ENCODE measurements around the gene DIP2C. TPM values are rescaled to one million over a fixed set of nuclear protein-coding genes. Genes with fewer than 3 reads are reported as not detected.

DIP2C gene
- total and polyA plus RNA-seq, 2 donors (not counting 1 experiment from before 2014, with no cell fraction given): 1.3 to 1.9 TPM

DNA sequence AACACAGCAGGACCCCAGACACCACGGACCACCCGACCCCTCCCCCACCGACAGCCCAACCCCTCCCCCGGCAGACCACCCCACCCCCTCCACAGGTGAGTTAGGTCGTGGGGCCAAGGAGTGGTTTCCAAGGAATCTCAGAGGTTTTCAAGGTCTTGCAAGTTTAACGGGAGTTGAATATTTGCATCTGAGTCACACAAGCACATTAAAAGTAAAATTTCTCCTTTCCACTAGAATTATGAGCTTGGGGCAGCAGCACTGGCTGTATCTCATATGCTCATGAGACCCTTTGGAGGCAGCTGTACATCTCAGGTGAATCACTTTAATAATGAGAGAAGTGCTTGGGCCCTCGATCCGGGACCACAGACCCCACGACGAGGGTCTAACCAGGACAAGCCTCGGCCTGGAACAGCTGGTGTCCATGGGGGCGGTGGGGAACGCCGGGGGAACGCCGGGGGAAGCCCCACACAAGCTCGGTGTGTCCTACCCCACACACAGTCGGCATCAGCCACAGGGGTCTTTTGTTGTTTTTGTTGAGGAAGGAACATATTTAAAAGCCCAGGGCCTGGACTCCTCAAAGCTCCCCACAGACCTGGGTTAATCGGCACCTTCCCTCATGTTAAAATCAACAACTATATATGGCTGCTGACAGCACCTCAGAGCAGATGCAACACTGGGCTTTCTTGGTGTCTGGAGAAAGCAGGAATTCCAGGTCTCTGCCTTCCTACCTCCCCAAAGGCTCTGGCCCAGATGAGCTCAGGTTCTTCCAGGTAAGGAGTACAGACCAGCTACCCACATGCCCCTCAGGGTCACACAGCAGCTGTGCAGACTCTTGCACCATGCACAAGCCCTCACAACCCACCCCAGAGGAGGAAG, 130.3 kb downstream of the DIP2C start:
- ATAC-seq (ENCODE audit: low read depth) (no peak), DNase-seq (no peak)
- no peak overlapping the region for H3K4me2 ChIP-seq (replicated peaks; ENCODE audit: low read depth, low read length, poor library complexity, severe bottlenecking)
- no peak overlapping the region for H3K27ac Mint-ChIP-seq
- H3K9me3 ChIP-seq (ENCODE audit: control extremely low read depth in 1 of 3, control insufficient read depth in 2 of 3, insufficient read depth in 1 of 3, low read length in 2 of 3): peaks cover 0 to 10% (median 4%) of the 10 kb centered on the region in 3 donors
- no peaks in the 10 kb centered on the region for H3K79me2 ChIP-seq (ENCODE audit: control insufficient read depth, insufficient read depth, low read length)
- H3K4me3 Mint-ChIP-seq: no peak overlapping the region
- H3K27me3 Mint-ChIP-seq: peaks cover 21% of the 10 kb centered on the region
- 68% methylated on average over 8 of the region's 19 CpGs for WGBS (ENCODE audit: insufficient coverage)
- no peak overlapping the region for H2AFZ ChIP-seq (ENCODE audit: insufficient read depth, low read depth, low read length, poor library complexity, severe bottlenecking)
- no peak overlapping the region for H3K27ac ChIP-seq (ENCODE audit: low read length in 2 of 2)
- ChIA-PET CTCF (no interaction called here), POLR2A (no interaction called here)
- H3K4me1 Mint-ChIP-seq: no peaks in the 10 kb centered on the region
- no peaks in the 10 kb centered on the region for H3K4me1 ChIP-seq (ENCODE audit: control insufficient read depth in 2 of 2, insufficient read depth in 2 of 2, low read length in 2 of 2)
- H3K27me3 ChIP-seq (replicated peaks in 1 of 4; ENCODE audit: control extremely low read depth in 1 of 4, control insufficient read depth in 3 of 4, insufficient read depth in 4 of 4, low read length in 3 of 4): peaks cover 0 to 12% (median 0%) of the 10 kb centered on the region in 4 experiments
- H4K20me1 ChIP-seq (ENCODE audit: control insufficient read depth, insufficient read depth, low read length, poor library complexity, severe bottlenecking): no peaks in the 10 kb centered on the region
- intact Hi-C loops (cut with micrococcal nuclease): no loop called here
- TF ChIP-seq, protein P1, sequence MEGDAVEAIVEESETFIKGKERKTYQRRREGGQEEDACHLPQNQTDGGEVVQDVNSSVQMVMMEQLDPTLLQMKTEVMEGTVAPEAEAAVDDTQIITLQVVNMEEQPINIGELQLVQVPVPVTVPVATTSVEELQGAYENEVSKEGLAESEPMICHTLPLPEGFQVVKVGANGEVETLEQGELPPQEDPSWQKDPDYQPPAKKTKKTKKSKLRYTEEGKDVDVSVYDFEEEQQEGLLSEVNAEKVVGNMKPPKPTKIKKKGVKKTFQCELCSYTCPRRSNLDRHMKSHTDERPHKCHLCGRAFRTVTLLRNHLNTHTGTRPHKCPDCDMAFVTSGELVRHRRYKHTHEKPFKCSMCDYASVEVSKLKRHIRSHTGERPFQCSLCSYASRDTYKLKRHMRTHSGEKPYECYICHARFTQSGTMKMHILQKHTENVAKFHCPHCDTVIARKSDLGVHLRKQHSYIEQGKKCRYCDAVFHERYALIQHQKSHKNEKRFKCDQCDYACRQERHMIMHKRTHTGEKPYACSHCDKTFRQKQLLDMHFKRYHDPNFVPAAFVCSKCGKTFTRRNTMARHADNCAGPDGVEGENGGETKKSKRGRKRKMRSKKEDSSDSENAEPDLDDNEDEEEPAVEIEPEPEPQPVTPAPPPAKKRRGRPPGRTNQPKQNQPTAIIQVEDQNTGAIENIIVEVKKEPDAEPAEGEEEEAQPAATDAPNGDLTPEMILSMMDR (IDR thresholded peaks at IDR 0.05): no peak
- TF ChIP-seq EZH2 (IDR thresholded peaks at IDR 0.05; ENCODE audit: borderline replicate concordance, insufficient read depth, low read depth, low read length, poor library complexity, severe bottlenecking): no peak
- no peaks in the 10 kb centered on the region for H3K36me3 ChIP-seq (replicated peaks in 1 of 2; ENCODE audit: control extremely low read depth in 1 of 2, control insufficient read depth in 1 of 2, extremely low read depth in 1 of 2, insufficient read depth in 2 of 2, low read length in 1 of 2)
- no peak overlapping the region for H3K4me3 ChIP-seq (ENCODE audit: control extremely low read depth in 1 of 5, extremely low read depth in 1 of 5, insufficient read depth in 1 of 5, low read depth in 2 of 5, low read length in 4 of 5)
- H3K9ac ChIP-seq (ENCODE audit: low read length): no peak overlapping the region
- peaks cover 3% of the 10 kb centered on the region for H3K9me3 Mint-ChIP-seq (ENCODE audit: insufficient read depth)

DNA sequence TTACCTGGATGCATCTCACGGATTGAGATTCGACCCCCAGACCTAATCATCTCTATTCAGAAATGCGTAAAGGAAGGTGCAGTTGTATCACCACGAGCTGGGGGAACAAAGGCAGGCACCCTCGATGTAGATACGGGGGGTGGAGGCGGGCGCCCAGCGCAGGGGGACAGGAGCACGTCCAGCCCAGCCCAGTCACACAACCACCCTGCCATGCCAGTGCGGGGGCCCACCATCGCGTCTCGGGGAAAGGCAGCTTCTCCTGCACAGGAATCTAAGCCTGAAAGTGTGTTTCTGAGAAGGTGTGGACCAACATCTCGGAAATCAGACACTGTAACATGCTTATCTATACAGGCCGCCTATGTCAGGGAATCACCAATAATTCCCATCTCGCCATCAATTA, 131.1 kb downstream of the DIP2C start:
- Histone ChIP-seq H3K9me3 (ENCODE audit: control extremely low read depth in 1 of 3, control insufficient read depth in 2 of 3, insufficient read depth in 1 of 3, low read length in 2 of 3) (peaks cover 0 to 3% (median 0%) of the 10 kb centered on the region in 3 donors), H3K4me2 (replicated peaks; ENCODE audit: low read depth, low read length, poor library complexity, severe bottlenecking) (no peak overlapping the region), H4K20me1 (ENCODE audit: control insufficient read depth, insufficient read depth, low read length, poor library complexity, severe bottlenecking) (no peaks in the 10 kb centered on the region), H3K27me3 (replicated peaks in 1 of 4; ENCODE audit: control extremely low read depth in 1 of 4, control insufficient read depth in 3 of 4, insufficient read depth in 4 of 4, low read length in 3 of 4) (peaks cover 0 to 12% (median 0%) of the 10 kb centered on the region in 4 experiments), H3K79me2 (ENCODE audit: control insufficient read depth, insufficient read depth, low read length) (no peaks in the 10 kb centered on the region), H3K4me3 (ENCODE audit: control extremely low read depth in 1 of 5, extremely low read depth in 1 of 5, insufficient read depth in 1 of 5, low read depth in 2 of 5, low read length in 4 of 5) (no peak overlapping the region), H3K27ac (ENCODE audit: low read length in 2 of 2) (no peak overlapping the region), H3K36me3 (replicated peaks in 1 of 2; ENCODE audit: control extremely low read depth in 1 of 2, control insufficient read depth in 1 of 2, extremely low read depth in 1 of 2, insufficient read depth in 2 of 2, low read length in 1 of 2) (no peaks in the 10 kb centered on the region), H2AFZ (ENCODE audit: insufficient read depth, low read depth, low read length, poor library complexity, severe bottlenecking) (no peak overlapping the region), H3K9ac (ENCODE audit: low read length) (no peak overlapping the region), H3K4me1 (ENCODE audit: control insufficient read depth in 2 of 2, insufficient read depth in 2 of 2, low read length in 2 of 2) (no peaks in the 10 kb centered on the region)
- CTCF ChIA-PET: no interaction called here
- WGBS (ENCODE audit: insufficient coverage): 90% methylated on average over 10 of the region's 17 CpGs
- Mint-ChIP-seq H3K9me3 (ENCODE audit: insufficient read depth) (peaks cover 2% of the 10 kb centered on the region), H3K27ac (no peak overlapping the region), H3K4me1 (no peaks in the 10 kb centered on the region), H3K27me3 (peaks cover 21% of the 10 kb centered on the region), H3K4me3 (no peak overlapping the region)
- intact Hi-C loops (cut with micrococcal nuclease): no loop called here
- POLR2A ChIA-PET: no interaction called here
- ATAC-seq (ENCODE audit: low read depth): no peak
- no peak for DNase-seq
- TF ChIP-seq, protein P1 (IDR thresholded peaks at IDR 0.05): no peak
- TF ChIP-seq EZH2 (IDR thresholded peaks at IDR 0.05; ENCODE audit: borderline replicate concordance, insufficient read depth, low read depth, low read length, poor library complexity, severe bottlenecking): no peak
